IMR-90 (cell line): ENCODE results near the gene SLC19A1. TPM values are rescaled to one million over a fixed set of nuclear protein-coding genes. Genes with fewer than 3 reads are reported as not detected.

ENCODE experiments used
- ATAC-seq: fragments of 200-7000 bp; cut with Tn5 transposase; 2 replicates; pipeline ENCODE4 v1.9.1; 2020; ENCODE audit warnings: low read depth, mild to moderate bottlenecking, moderate library complexity
- BruUV-seq: library from RNA; stranded (reverse); fragments of 400-500 nt; replicated peaks from 2 replicates; lab custom pipeline; 2021; lab: Mats Ljungman, UMichigan
- CTCF ChIA-PET: fragments of 300-600 bp; formaldehyde crosslinking; extraction: SDS; loops from one replicate; lab custom pipeline; 2021; ENCODE audit warnings: antibody characterized with exemption; lab: Yijun Ruan, JAX
- POLR2A ChIA-PET: fragments of 300-600 bp; sonication (Branson Sonifier 250); formaldehyde crosslinking; loops from one replicate; lab custom pipeline; 2022; ENCODE audit warnings: antibody characterized with exemption; ENCODE audit not compliant: unreplicated experiment; lab: Charles Lee
- DNase-seq: peaks from one replicate; pipeline ENCODE4 v3.0.0; 2013
- H2AFZ ChIP-seq: replicated peaks from 2 replicates; pipeline ENCODE3; 2013; ENCODE audit warnings: low read length, mild to moderate bottlenecking; ENCODE audit not compliant: poor library complexity
- H2AK5ac ChIP-seq: 2 replicates; pipeline ENCODE4 v1.6.1; 2013; ENCODE audit warnings: low read depth, low read length, inconsistent platforms
- H2AK9ac ChIP-seq: replicated peaks from 2 replicates; pipeline ENCODE3; 2013; ENCODE audit warnings: mild to moderate bottlenecking, low read depth, low read length, moderate library complexity; ENCODE audit not compliant: poor library complexity
- H2BK120ac ChIP-seq: 2 replicates; pipeline ENCODE4 v1.6.1; 2013; ENCODE audit warnings: low read depth, low read length, inconsistent platforms
- H2BK15ac ChIP-seq: 3 replicates; pipeline ENCODE4 v1.6.1; 2013; ENCODE audit warnings: low read depth, low read length, inconsistent platforms
- H2BK20ac ChIP-seq: 2 replicates; pipeline ENCODE4 v1.6.1; 2013; ENCODE audit warnings: low read depth, mild to moderate bottlenecking, inconsistent platforms, low read length, moderate library complexity
- H2BK5ac ChIP-seq: 2 replicates; pipeline ENCODE4 v1.6.1; 2013; ENCODE audit warnings: mild to moderate bottlenecking, low read depth, low read length, inconsistent platforms; ENCODE audit not compliant: poor library complexity, severe bottlenecking
- H3K14ac ChIP-seq: replicated peaks from 2 replicates; pipeline ENCODE4 v1.6.1; 2013; ENCODE audit warnings: low read depth, low read length, inconsistent platforms
- H3K18ac ChIP-seq: 2 replicates; pipeline ENCODE4 v1.6.1; 2013; ENCODE audit warnings: low read depth, low read length, control low read depth
- H3K23ac ChIP-seq: 2 replicates; pipeline ENCODE4 v1.6.1; 2013; ENCODE audit warnings: low read depth, low read length, inconsistent platforms
- H3K27ac ChIP-seq: 2 replicates; pipeline ENCODE4 v1.5.1; 2013; ENCODE audit warnings: mild to moderate bottlenecking, control low read depth, low read length; ENCODE audit not compliant: insufficient read depth
- H3K27me3 ChIP-seq: 2 replicates; pipeline ENCODE4 v1.6.1; 2013; ENCODE audit warnings: low read length; ENCODE audit not compliant: control insufficient read depth, insufficient read depth
- H3K36me3 ChIP-seq: 2 replicates; pipeline ENCODE4 v1.6.1; 2013; ENCODE audit warnings: low read length, mixed read lengths; ENCODE audit not compliant: control insufficient read depth, insufficient read depth
- H3K4ac ChIP-seq: 2 replicates; pipeline ENCODE4 v1.6.1; 2013; ENCODE audit warnings: low read depth, low read length, inconsistent platforms
- H3K4me1 ChIP-seq: 2 replicates; pipeline ENCODE4 v1.6.1; 2013; ENCODE audit warnings: low read length, mixed read lengths; ENCODE audit not compliant: control insufficient read depth, insufficient read depth
- H3K4me2 ChIP-seq: 2 replicates; pipeline ENCODE4 v1.6.1; 2013; ENCODE audit warnings: low read depth, mild to moderate bottlenecking, control low read depth, low read length, moderate library complexity
- H3K4me3 ChIP-seq: 2 replicates; pipeline ENCODE4 v1.5.1; 2013; ENCODE audit warnings: low read depth, mild to moderate bottlenecking, control low read depth, low read length, moderate library complexity; ENCODE audit not compliant: insufficient read depth
- H3K56ac ChIP-seq: 2 replicates; pipeline ENCODE4 v1.6.1; 2013; ENCODE audit warnings: low read length, inconsistent platforms; ENCODE audit not compliant: insufficient read depth; ENCODE audit errors: extremely low read depth
- H3K79me1 ChIP-seq, 2 experiments: 2 replicates each; pipeline ENCODE4 v1.6.1; 2013; ENCODE audit warnings: low read length in 2 of 2, inconsistent platforms in 1 of 2, low read depth in 1 of 2
- H3K9ac ChIP-seq: 2 replicates; pipeline ENCODE4 v1.6.1; 2013; ENCODE audit warnings: low read depth, low read length, control low read depth
- H3K9me1 ChIP-seq: 2 replicates; pipeline ENCODE4 v1.6.1; 2013; ENCODE audit warnings: low read length, inconsistent platforms; ENCODE audit not compliant: insufficient read depth
- H3K9me3 ChIP-seq: 2 replicates; pipeline ENCODE4 v1.6.1; 2013; ENCODE audit warnings: low read length; ENCODE audit not compliant: control insufficient read depth, insufficient read depth
- H4K20me1 ChIP-seq: 2 replicates; pipeline ENCODE4 v1.6.1; 2013; ENCODE audit warnings: low read length, inconsistent platforms; ENCODE audit not compliant: insufficient read depth
- H4K5ac ChIP-seq: 2 replicates; pipeline ENCODE4 v1.6.1; 2013; ENCODE audit warnings: mild to moderate bottlenecking, low read depth, low read length, control low read depth
- H4K8ac ChIP-seq, 2 experiments: 2 replicates each; pipeline ENCODE4 v1.6.1; 2013; ENCODE audit warnings: low read depth in 2 of 2, low read length in 2 of 2, control low read depth in 1 of 2, inconsistent platforms in 1 of 2
- H4K91ac ChIP-seq: 2 replicates; pipeline ENCODE4 v1.6.1; 2013; ENCODE audit warnings: low read depth, low read length, inconsistent platforms; ENCODE audit not compliant: insufficient read depth
- CEBPB ChIP-seq: IDR thresholded peaks from 2 replicates; pipeline ENCODE4 v1.6.1; 2012; ENCODE audit warnings: low read depth, low read length, improper control_type of control experiment
- CHD1 ChIP-seq: IDR thresholded peaks from 2 replicates; pipeline ENCODE4 v1.6.1; 2012; ENCODE audit warnings: low read depth, low read length, improper control_type of control experiment
- MAZ ChIP-seq: IDR thresholded peaks from 2 replicates; pipeline ENCODE4 v1.6.1; 2012; ENCODE audit warnings: low read depth, mild to moderate bottlenecking, low read length, improper control_type of control experiment, moderate library complexity, borderline replicate concordance
- MXI1 ChIP-seq: IDR thresholded peaks from 2 replicates; pipeline ENCODE4 v1.6.1; 2012; ENCODE audit warnings: low read depth, mild to moderate bottlenecking, low read length, moderate library complexity, borderline replicate concordance
- NFE2L2 ChIP-seq: fragments of 150-350 bp; IDR thresholded peaks from 2 replicates; pipeline ENCODE4 v1.6.1; 2016; ENCODE audit warnings: low read depth, mild to moderate bottlenecking, low read length
- POLR2A ChIP-seq: IDR thresholded peaks from 2 replicates; pipeline ENCODE4 v1.6.1; 2012; ENCODE audit warnings: mild to moderate bottlenecking, low read depth, low read length
- RAD21 ChIP-seq: IDR thresholded peaks from 2 replicates; pipeline ENCODE4 v1.6.1; 2012; ENCODE audit warnings: low read length, improper control_type of control experiment
- RCOR1 ChIP-seq: IDR thresholded peaks from 2 replicates; pipeline ENCODE4 v1.6.1; 2012; ENCODE audit warnings: mild to moderate bottlenecking, low read length, improper control_type of control experiment; ENCODE audit not compliant: insufficient replicate concordance
- RFX5 ChIP-seq: IDR thresholded peaks from 2 replicates; pipeline ENCODE4 v1.8.0; 2012; ENCODE audit warnings: low read depth, mild to moderate bottlenecking, low read length, moderate library complexity
- WGBS, 2 experiments: methylation state at CpG; one replicate each; pipeline versions ENCODE4 v1.1.5 to v1.1.7; 2013; ENCODE audit warnings: missing lambda C conversion rate in 2 of 2; ENCODE audit not compliant: insufficient read length in 1 of 2; ENCODE audit errors: extremely low coverage in 2 of 2; 5-methylcytosine and 5-hydroxymethylcytosine counted together
- dilution Hi-C: fragments of 300-500 bp; cut with HindIII; formaldehyde crosslinking; loops from one replicate; pipeline ENCODE4 v1.14.3; 2018; ENCODE audit warnings: low sequenced_read_pairs; ENCODE audit not compliant: unreplicated experiment
- in situ Hi-C: fragments of 300-500 bp; cut with MboI; formaldehyde crosslinking; loops from 3 replicates; pipeline ENCODE4 v1.14.3; 2019; ENCODE audit warnings: low sequenced_read_pairs, inconsistent platforms, mixed read lengths
- intact Hi-C: fragments of 100-400 bp; cut with micrococcal nuclease; formaldehyde crosslinking; loops from 2 replicates; pipeline ENCODE4 v1.10.0; 2022
- polyA plus RNA-seq, 3 experiments: library from polyadenylated mRNA; depleted of rRNA; stranded (reverse); fragments of >200 nt; gene quantifications; 2 replicates each; pipeline ENCODE4 v1.2.3, GENCODE V29; 2012; ENCODE audit warnings: low replicate concordance in 1 of 3
- total RNA-seq: library from RNA; depleted of rRNA; stranded (reverse); fragments of >200 nt; gene quantifications from 2 replicates; pipeline ENCODE4 v1.2.3, GENCODE V29; 2012
- TF ChIP-seq, protein P1 (sequence below): conservative IDR thresholded peaks from 2 replicates; pipeline ENCODE4 v1.5.1; 2012; ENCODE audit warnings: mild to moderate bottlenecking, low read depth, low read length, improper control_type of control experiment
- TF ChIP-seq, protein P2 (sequence below): fragments of 150-350 bp; IDR thresholded peaks from 2 replicates; pipeline ENCODE4 v1.6.1; 2016; ENCODE audit warnings: low read depth, mild to moderate bottlenecking, low read length, moderate library complexity, borderline replicate concordance
- TF ChIP-seq, protein P3 (sequence below): fragments of 150-350 bp; IDR thresholded peaks from 2 replicates; pipeline ENCODE4 v1.6.1; 2017; ENCODE audit warnings: mild to moderate bottlenecking, antibody characterized with exemption, low read length, low read depth

The SLC19A1 gene
- total and polyA plus RNA-seq, 2 of the 4 experiments (the other 2 are of a cell fraction): 2.2 to 16.2 TPM

DNA sequence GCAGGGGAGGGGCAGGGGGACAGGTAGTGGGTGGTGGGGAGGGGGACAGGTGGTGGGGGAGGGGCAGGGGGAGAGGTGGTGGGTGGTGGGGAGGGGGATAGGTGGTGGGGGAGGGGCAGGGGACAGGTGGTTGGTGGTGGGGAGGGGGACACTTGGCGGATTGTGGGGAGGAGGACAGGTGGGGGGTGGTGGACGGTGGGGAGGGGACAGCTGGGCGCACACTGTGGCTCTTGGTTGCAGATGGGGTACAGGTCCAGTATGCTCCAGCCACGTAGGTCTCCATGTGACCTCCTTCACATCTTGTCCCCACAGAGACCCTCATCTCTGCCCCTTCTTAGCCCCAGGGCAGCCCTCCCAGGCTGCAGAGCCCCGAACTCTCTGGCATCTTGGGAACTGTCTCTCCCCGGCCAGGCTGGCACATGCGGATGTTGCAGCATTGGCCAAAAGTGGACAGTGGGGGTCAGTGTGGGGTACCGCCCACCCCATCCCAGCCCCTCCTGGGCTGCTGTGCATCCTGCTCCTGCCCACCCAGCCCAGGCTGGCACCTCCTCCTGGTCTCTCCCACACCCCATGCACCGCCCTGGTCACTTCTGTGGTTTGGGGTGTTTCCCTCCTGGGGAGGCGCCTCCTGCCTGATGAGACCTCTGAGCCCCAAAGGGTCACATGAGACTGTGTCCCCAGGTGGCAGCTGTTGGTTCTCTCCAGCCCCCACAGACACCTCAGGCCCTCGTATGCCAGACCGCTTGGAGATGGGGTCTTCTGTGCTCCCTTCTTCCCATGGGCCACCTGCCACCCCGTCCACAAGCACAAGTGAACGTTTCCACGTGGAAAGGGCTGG lies 7.6 kb upstream of the SLC19A1 start:
- no peak overlapping the region for H3K27ac ChIP-seq
- ChIA-PET POLR2A (no interaction called here), CTCF (interaction anchor here (1.4 kb wide), 1 partner anchor 18 kb away, joined by 3 read pairs; no protein-coding TSS in a partner anchor)
- intact Hi-C loops: no loop called here
- peaks cover 10% of the 10 kb centered on the region for H3K27me3 ChIP-seq
- no peak overlapping the region for H3K4me2 ChIP-seq
- H3K79me1 ChIP-seq: no peaks in the 10 kb centered on the region
- H3K36me3 ChIP-seq: no peaks in the 10 kb centered on the region
- TF ChIP-seq MAZ (no peak), POLR2A (no peak), RFX5 (no peak), MXI1 (no peak), NFE2L2 (no peak), RAD21 (no peak), CHD1 (no peak), CEBPB (no peak), RCOR1 (no peak)
- TF ChIP-seq, protein P1, sequence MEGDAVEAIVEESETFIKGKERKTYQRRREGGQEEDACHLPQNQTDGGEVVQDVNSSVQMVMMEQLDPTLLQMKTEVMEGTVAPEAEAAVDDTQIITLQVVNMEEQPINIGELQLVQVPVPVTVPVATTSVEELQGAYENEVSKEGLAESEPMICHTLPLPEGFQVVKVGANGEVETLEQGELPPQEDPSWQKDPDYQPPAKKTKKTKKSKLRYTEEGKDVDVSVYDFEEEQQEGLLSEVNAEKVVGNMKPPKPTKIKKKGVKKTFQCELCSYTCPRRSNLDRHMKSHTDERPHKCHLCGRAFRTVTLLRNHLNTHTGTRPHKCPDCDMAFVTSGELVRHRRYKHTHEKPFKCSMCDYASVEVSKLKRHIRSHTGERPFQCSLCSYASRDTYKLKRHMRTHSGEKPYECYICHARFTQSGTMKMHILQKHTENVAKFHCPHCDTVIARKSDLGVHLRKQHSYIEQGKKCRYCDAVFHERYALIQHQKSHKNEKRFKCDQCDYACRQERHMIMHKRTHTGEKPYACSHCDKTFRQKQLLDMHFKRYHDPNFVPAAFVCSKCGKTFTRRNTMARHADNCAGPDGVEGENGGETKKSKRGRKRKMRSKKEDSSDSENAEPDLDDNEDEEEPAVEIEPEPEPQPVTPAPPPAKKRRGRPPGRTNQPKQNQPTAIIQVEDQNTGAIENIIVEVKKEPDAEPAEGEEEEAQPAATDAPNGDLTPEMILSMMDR: no peak
- TF ChIP-seq, protein P2, sequence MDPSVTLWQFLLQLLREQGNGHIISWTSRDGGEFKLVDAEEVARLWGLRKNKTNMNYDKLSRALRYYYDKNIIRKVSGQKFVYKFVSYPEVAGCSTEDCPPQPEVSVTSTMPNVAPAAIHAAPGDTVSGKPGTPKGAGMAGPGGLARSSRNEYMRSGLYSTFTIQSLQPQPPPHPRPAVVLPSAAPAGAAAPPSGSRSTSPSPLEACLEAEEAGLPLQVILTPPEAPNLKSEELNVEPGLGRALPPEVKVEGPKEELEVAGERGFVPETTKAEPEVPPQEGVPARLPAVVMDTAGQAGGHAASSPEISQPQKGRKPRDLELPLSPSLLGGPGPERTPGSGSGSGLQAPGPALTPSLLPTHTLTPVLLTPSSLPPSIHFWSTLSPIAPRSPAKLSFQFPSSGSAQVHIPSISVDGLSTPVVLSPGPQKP: no peak
- TF ChIP-seq, protein P3, sequence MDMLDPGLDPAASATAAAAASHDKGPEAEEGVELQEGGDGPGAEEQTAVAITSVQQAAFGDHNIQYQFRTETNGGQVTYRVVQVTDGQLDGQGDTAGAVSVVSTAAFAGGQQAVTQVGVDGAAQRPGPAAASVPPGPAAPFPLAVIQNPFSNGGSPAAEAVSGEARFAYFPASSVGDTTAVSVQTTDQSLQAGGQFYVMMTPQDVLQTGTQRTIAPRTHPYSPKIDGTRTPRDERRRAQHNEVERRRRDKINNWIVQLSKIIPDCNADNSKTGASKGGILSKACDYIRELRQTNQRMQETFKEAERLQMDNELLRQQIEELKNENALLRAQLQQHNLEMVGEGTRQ: no peak
- no peak overlapping the region for H2BK120ac ChIP-seq
- peak overlapping the region; percentile 28 for H2AK9ac ChIP-seq
- no peak overlapping the region for H4K5ac ChIP-seq
- H2AFZ ChIP-seq: peak overlapping the region; percentile 72
- H3K9me3 ChIP-seq: no peaks in the 10 kb centered on the region
- no peak overlapping the region for H2BK15ac ChIP-seq
- H4K8ac ChIP-seq: no peak overlapping the region
- H2BK5ac ChIP-seq: no peak overlapping the region
- no peak overlapping the region for H3K23ac ChIP-seq
- H3K18ac ChIP-seq: no peak overlapping the region
- H2BK20ac ChIP-seq: no peak overlapping the region
- dilution Hi-C loops: no loop called here
- H3K4ac ChIP-seq: 0 out of 2 replicates have a peak overlapping the region, but pooled peaks have one; percentile 12
- ATAC-seq (no peak), DNase-seq (no peak)
- no TSS peak for BruUV-seq
- H3K14ac ChIP-seq: no peak overlapping the region
- no peaks in the 10 kb centered on the region for H4K20me1 ChIP-seq
- WGBS, 2 experiments: 84% methylated on average over 6 of the region's 15 CpGs; no CpG with 5 or more reads in 1 of the 2 experiments
- H2AK5ac ChIP-seq: peak overlapping the region; percentile 9; the same call in 1 of the 2 replicates
- no peak overlapping the region for H3K56ac ChIP-seq
- H3K9ac ChIP-seq: no peak overlapping the region
- H3K4me1 ChIP-seq: 0 out of 2 replicates have a peak, but pooled peaks cover 2% of the 10 kb centered on the region
- 0 out of 2 replicates have a peak, but pooled peaks cover 9% of the 10 kb centered on the region for H3K9me1 ChIP-seq
- in situ Hi-C loops: no loop called here
- no peak overlapping the region for H3K4me3 ChIP-seq
- no peak overlapping the region for H4K91ac ChIP-seq
